BLaER1 treated with 17β-estradiol and CSF1 and Interleukin-3, amounts not matched to agents 10 nM and 100 nM (cell line): ENCODE results near the gene CD109.

Experiments
- H3K27ac ChIP-seq, 11 experiments: shearing (Covaris generic); formaldehyde crosslinking; 2 replicates each; pipeline ENCODE4 v1.8.1; 2022
- H3K27me3 ChIP-seq, 11 experiments: shearing (Covaris generic); formaldehyde crosslinking; 2 replicates each; pipeline ENCODE4 v1.8.1; 2022
- H3K36me3 ChIP-seq, 11 experiments: shearing (Covaris generic); formaldehyde crosslinking; 2 replicates each; pipeline ENCODE4 v1.8.1; 2022
- H3K4me1 ChIP-seq, 10 experiments: shearing (Covaris generic); formaldehyde crosslinking; 2 replicates each; pipeline ENCODE4 v1.8.1; 2022
- H3K4me2 ChIP-seq, 11 experiments: shearing (Covaris generic); formaldehyde crosslinking; 2 replicates each; pipeline ENCODE4 v1.8.1; 2022
- H3K4me3 ChIP-seq, 10 experiments: shearing (Covaris generic); formaldehyde crosslinking; 2 replicates each; pipeline ENCODE4 v1.8.1; 2022
- H3K9ac ChIP-seq, 11 experiments: shearing (Covaris generic); formaldehyde crosslinking; 2 replicates each; pipeline ENCODE4 v1.8.1; 2022
- H3K9me3 ChIP-seq, 11 experiments: shearing (Covaris generic); formaldehyde crosslinking; replicated peaks in 1 of 11; 2 replicates each; pipeline ENCODE4 v1.8.1; 2022
- H4K20me1 ChIP-seq, 11 experiments: shearing (Covaris generic); formaldehyde crosslinking; 2 replicates each; pipeline ENCODE4 v1.8.1; 2022
- Cebpa-rat ChIP-seq, 11 experiments: shearing (Covaris generic); IDR thresholded peaks; 2 replicates each; pipeline ENCODE4 v1.8.1; 2022

The CD109 gene

DNA sequence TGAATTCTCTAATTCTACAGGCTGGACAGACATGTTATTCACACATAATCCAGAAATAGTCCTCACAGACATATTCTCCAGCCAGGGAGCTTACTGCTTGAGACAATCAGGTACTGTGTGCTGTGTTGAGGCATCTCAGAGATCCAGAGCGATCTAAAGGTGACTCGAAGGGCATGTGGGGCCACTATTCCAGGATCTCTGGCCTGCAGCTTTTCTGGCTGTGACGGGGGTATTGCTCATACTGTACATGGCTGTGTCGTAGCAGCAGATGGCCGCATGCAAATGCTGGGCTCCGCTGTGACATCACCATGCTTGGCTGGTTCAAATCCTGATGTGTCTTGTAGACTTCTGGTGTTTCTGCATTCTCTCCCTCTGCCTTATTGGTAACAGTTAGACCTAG is 37.8 kb downstream of the CD109 start:
- H3K4me2 ChIP-seq, result no peak overlapping the region
- TF ChIP-seq Cebpa-rat (IDR thresholded peaks at IDR 0.05), result no peak
- no peaks in the 10 kb centered on the region for H3K36me3 ChIP-seq

DNA sequence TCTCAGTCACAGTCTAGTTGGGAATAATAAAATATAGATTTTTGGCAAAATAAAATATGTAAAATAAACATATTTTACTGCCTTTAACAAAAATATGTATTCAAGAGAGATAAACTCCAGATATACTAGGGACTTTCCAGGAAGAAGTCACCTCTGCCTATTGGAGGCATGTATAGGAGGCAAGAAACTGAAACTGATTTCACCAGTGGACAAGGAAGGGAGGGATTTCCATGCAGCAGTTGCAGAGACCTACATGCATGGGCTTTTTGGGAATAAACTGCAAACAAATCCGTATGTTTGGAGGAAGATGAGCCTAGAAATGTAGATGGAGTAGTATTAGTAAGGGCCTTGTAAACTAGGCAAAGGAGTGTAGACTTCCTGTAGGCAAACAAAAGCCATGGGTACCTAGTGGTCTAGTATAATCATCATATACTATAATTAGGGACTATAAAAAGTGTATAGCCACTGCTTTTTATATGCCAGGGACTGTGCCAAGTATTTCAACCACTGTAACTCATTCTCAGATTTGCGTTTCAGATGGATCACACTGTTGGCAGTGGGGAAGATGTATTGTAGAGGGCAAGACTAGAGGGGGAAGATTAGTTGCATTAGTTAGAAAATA is 38.9 kb downstream of the CD109 start:
- Histone ChIP-seq H3K9ac (no peak overlapping the region), H3K36me3 (no peaks in the 10 kb centered on the region)
- TF ChIP-seq Cebpa-rat (IDR thresholded peaks at IDR 0.05), result no peak

More for the DNA sequence above, 37.8 kb downstream of the CD109 start:
- no peaks in the 10 kb centered on the region for H3K9me3 ChIP-seq
- no peaks in the 10 kb centered on the region for H3K4me1 ChIP-seq
- no peaks in the 10 kb centered on the region for H3K27me3 ChIP-seq
- no peak overlapping the region for H3K9ac ChIP-seq
- H4K20me1 ChIP-seq, result no peaks in the 10 kb centered on the region
- H3K4me3 ChIP-seq, result no peak overlapping the region
- no peak overlapping the region for H3K27ac ChIP-seq

DNA sequence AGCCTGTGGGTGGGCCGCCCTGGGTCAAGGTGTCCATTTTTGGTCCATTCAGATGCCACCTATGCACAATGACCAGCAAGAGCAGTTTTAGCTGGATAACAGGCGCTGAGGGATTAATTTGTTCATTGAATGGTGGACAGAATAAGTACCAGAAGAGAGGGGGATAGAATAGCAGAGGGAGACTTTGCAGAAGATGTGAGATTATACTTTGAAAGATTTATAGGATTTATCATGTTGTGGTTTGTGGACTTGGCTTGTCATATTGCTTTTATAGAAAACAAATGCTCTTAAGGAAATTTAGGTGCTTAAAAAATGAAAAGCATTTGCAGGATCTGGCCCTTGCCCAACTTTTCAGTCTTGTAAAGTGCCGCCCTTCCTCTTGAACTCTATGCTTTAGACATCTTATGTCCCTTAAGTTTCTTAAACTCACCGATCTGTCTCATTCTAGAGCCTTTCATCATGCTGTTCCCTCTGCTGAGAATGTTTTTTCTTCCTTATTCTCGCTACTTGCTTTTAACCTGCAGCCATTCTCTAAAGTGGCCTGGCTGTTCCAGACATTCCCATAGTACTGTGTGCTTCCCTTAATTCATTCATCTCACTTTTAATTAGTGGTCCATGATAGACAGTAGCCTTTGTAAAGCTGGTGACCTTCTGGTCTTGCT is 42.5 kb downstream of the CD109 start:
- Histone ChIP-seq H3K27me3 (no peaks in the 10 kb centered on the region), H3K4me1 (no peaks in the 10 kb centered on the region), H4K20me1 (no peaks in the 10 kb centered on the region), H3K36me3 (no peaks in the 10 kb centered on the region), H3K9me3 (no peaks in the 10 kb centered on the region), H3K27ac (no peak overlapping the region), H3K9ac (no peak overlapping the region), H3K4me3 (no peak overlapping the region), H3K4me2 (no peak overlapping the region)
- no peak for TF ChIP-seq Cebpa-rat (IDR thresholded peaks at IDR 0.05)

More for the DNA sequence above, 38.9 kb downstream of the CD109 start:
- Histone ChIP-seq H3K27me3 (no peaks in the 10 kb centered on the region), H3K4me3 (no peak overlapping the region), H3K4me2 (no peak overlapping the region), H3K9me3 (no peaks in the 10 kb centered on the region), H4K20me1 (no peaks in the 10 kb centered on the region), H3K27ac (no peak overlapping the region), H3K4me1 (no peaks in the 10 kb centered on the region)

DNA sequence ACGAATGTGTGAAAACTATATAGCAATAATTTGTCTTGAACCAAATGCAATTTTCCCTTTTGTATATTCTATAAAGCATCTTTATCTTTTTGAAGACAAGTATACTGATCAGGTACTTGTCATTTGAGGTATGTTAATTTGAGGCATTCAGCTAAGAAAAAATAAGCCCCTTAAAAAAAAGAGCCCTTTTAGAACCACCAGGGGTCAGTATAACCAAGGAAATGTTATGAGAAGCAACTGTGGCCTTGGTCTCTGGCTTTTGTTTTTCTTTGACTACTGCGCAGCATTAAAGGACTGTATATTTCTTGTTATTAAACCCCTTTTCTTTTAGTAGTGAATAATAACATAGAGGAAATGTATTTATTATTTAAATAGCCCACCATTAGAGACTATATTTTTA is 43.1 kb downstream of the CD109 start:
- Histone ChIP-seq H3K4me1 (no peaks in the 10 kb centered on the region), H3K4me3 (no peak overlapping the region), H3K9ac (no peak overlapping the region), H3K4me2 (no peak overlapping the region), H3K27me3 (no peaks in the 10 kb centered on the region), H4K20me1 (no peaks in the 10 kb centered on the region), H3K9me3 (no peaks in the 10 kb centered on the region), H3K27ac (no peak overlapping the region), H3K36me3 (no peaks in the 10 kb centered on the region)
- no peak for TF ChIP-seq Cebpa-rat (IDR thresholded peaks at IDR 0.05)

DNA sequence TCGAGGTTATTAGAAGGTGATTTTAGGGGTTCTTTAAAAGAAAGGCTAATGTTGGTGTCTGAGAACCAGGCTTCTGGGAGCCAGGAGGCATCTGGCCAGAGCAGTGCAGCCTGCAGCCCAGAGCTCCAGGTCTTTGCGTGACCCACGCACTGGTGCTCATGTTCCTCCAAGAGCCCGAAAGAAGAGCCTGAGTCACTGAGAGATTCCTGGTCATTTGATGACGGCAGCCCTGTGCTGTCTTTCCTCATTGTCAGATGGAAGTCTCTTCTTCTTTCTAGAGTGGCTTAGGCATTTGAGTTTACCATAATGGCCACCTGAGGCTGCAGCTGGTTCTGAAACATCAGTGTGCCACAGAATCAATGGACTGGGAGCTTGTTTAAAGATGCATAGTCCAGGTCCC is 46.4 kb downstream of the CD109 start:
- TF ChIP-seq Cebpa-rat (IDR thresholded peaks at IDR 0.05), result no peak
- no peaks in the 10 kb centered on the region for H4K20me1 ChIP-seq

DNA sequence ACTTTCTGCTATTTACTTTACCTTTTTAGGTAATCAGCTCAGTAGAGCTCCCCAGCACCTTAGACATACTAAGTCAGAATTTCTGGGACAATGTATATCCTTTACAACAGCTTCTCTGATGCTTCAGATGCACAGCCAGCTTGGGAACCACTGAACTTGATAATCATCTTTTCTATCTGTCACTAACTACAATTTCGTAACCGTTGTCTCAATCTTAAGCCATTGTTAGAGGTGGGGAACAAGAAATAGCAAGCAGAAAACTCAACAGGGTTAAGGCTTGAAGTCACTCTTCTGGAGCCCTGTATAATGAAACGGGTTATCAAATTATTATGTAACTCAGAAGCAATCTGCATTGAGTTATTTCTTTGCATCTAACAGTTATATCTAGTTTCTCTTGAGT is 47.1 kb downstream of the CD109 start:
- TF ChIP-seq Cebpa-rat (IDR thresholded peaks at IDR 0.05), result no peak
- peaks cover 0 to 20% (median 0%) of the 10 kb centered on the region in 10 experiments; a peak in 6 of 20 replicates for H3K4me1 ChIP-seq
- no peak overlapping the region for H3K9ac ChIP-seq
- no peaks in the 10 kb centered on the region for H3K27me3 ChIP-seq
- H3K9me3 ChIP-seq, result no peaks in the 10 kb centered on the region
- no peaks in the 10 kb centered on the region for H4K20me1 ChIP-seq
- no peak overlapping the region for H3K4me3 ChIP-seq
- H3K27ac ChIP-seq, result no peak overlapping the region
- no peak overlapping the region for H3K4me2 ChIP-seq
- no peaks in the 10 kb centered on the region for H3K36me3 ChIP-seq

More for the DNA sequence above, 46.4 kb downstream of the CD109 start:
- no peaks in the 10 kb centered on the region for H3K9me3 ChIP-seq
- H3K27me3 ChIP-seq, result no peaks in the 10 kb centered on the region
- no peak overlapping the region for H3K27ac ChIP-seq
- H3K4me2 ChIP-seq, result no peak overlapping the region
- no peak overlapping the region for H3K9ac ChIP-seq
- peaks cover 0 to 16% (median 0%) of the 10 kb centered on the region in 10 experiments; a peak in 6 of 20 replicates for H3K4me1 ChIP-seq
- H3K36me3 ChIP-seq, result no peaks in the 10 kb centered on the region
- no peak overlapping the region for H3K4me3 ChIP-seq

DNA sequence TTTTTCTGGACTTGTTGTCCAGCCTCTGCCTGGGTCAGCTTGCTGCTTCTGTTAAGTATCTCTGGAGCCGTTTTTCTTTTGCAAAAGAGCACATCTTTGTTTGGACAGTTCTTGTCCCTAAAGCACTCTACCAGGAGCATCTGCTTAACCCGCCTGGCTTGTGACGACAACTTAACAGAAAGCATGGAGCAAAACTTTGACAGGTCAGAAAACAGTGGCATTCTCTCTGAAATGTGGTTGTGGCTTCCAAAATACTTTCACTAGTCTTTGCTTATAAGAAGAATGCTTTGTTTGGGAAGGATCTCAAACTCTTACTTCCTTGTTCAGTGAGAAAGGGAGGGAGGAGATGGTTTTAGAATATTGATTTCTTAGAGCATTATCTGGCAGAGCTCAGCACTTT is 47.6 kb downstream of the CD109 start:
- H3K9ac ChIP-seq, result no peak overlapping the region
- no peak overlapping the region for H3K4me3 ChIP-seq
- no peak overlapping the region for H3K4me2 ChIP-seq
- H3K36me3 ChIP-seq, result no peaks in the 10 kb centered on the region
- TF ChIP-seq Cebpa-rat (IDR thresholded peaks at IDR 0.05), result no peak
- H4K20me1 ChIP-seq, result no peaks in the 10 kb centered on the region
- no peaks in the 10 kb centered on the region for H3K27me3 ChIP-seq
- no peaks in the 10 kb centered on the region for H3K9me3 ChIP-seq
- H3K27ac ChIP-seq, result no peak overlapping the region
- peaks cover 0 to 20% (median 0%) of the 10 kb centered on the region in 10 experiments; a peak in 6 of 20 replicates for H3K4me1 ChIP-seq

DNA sequence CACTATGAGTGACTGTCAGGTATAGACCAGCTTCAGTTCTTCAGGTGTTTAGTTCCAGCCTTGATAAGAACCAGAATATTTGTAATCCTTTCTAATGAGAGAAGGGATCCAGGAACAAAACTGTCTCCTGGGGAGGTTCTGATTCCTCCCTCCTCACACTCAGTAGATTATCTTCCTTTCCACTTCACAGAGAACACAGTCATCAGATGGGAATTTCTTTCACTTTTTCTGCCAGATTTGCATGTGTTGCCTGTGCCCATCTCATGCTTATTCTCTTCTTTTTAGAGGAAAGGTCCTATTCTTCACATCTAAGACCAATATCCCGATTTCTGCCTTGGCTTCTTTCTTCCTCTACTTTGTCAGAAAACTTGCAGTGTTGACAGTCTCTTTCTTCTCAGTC is 50.8 kb downstream of the CD109 start:
- peak overlapping the region in 5 of 11 experiments; percentile 2 to 61 (median 46); a peak in 8 of 22 replicates for H3K27ac ChIP-seq
- H3K27me3 ChIP-seq, result no peaks in the 10 kb centered on the region
- TF ChIP-seq Cebpa-rat (IDR thresholded peaks at IDR 0.05), result no peak
- 0 out of 22 replicates have a peak overlapping the region, but pooled peaks of 1 of the 11 experiments have one; percentile 13 for H3K9ac ChIP-seq
- H3K4me1 ChIP-seq, result peaks cover 0 to 20% (median 0%) of the 10 kb centered on the region in 10 experiments; a peak in 6 of 20 replicates
- no peaks in the 10 kb centered on the region for H4K20me1 ChIP-seq
- no peaks in the 10 kb centered on the region for H3K9me3 ChIP-seq
- peak overlapping the region in 1 of 10 experiments; percentile 18; a peak in 1 of 20 replicates for H3K4me3 ChIP-seq
- H3K36me3 ChIP-seq, result no peaks in the 10 kb centered on the region
- peak overlapping the region in 4 of 11 experiments; percentile 43 to 76 (median 58); a peak in 6 of 22 replicates for H3K4me2 ChIP-seq

DNA sequence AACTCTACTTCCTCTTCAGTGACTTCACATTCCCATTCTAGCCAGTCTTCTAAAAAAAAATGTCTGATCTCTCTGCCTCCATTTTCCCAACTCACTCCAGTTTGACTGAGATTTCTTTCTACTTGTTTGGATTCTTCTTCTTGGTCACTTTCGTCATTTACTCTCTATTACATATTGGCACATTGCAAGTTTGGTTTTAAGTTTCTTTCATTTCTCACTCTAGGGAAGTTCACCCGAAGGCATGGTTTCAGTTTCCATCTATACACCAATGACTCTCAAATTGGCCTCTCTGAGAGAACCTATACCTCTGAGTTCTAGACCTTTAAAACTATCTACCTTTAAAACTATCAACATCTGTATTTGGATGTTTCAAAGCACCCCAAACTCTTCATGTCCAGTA is 51.3 kb downstream of the CD109 start:
- no peaks in the 10 kb centered on the region for H3K9me3 ChIP-seq
- H3K27me3 ChIP-seq, result no peaks in the 10 kb centered on the region
- H3K4me2 ChIP-seq, result peak overlapping the region in 5 of 11 experiments; percentile 1 to 76 (median 51); a peak in 7 of 22 replicates
- TF ChIP-seq Cebpa-rat (IDR thresholded peaks at IDR 0.05), result no peak
- H3K36me3 ChIP-seq, result no peaks in the 10 kb centered on the region
- no peaks in the 10 kb centered on the region for H4K20me1 ChIP-seq
- peak overlapping the region in 5 of 11 experiments; percentile 2 to 61 (median 46); a peak in 8 of 22 replicates for H3K27ac ChIP-seq
- H3K9ac ChIP-seq, result peak overlapping the region in 1 of 11 experiments; percentile 13; a peak in 1 of 22 replicates
- H3K4me3 ChIP-seq, result peak overlapping the region in 3 of 10 experiments; percentile 18 to 29 (median 21); a peak in 2 of 20 replicates
- peaks cover 0 to 20% (median 0%) of the 10 kb centered on the region in 10 experiments; a peak in 6 of 20 replicates for H3K4me1 ChIP-seq
